Right ventricle myocardium inferior (tissue), 1 donor: Measurements from ENCODE around the gene KLHL5. TPM values are rescaled to one million over a fixed set of nuclear protein-coding genes. Genes with fewer than 3 reads are reported as not detected.
"Not testable (repeated sequence)": the region's sequence is repeated elsewhere in the genome, so short reads cannot be mapped to it uniquely, and the experiment has no call there.

Source experiments
- ATAC-seq: fragments of 200-7000 bp; cut with Tn5 transposase; one replicate; pipeline ENCODE4 v1.9.1; 2020; ENCODE audit warnings: mild to moderate bottlenecking, moderate library complexity
- DNase-seq: peaks from one replicate; pipeline ENCODE4 v3.0.0; 2021; ENCODE audit errors: missing footprints
- intact Hi-C: fragments of 100-400 bp; cut with DNase I; formaldehyde crosslinking; loops from one replicate; pipeline ENCODE4 v1.11.0; 2022
- total RNA-seq: library from RNA; stranded (reverse); fragmentation: NEBNext Ultra II Directional; extraction: Animal tissue kit (Norgen Biotek cat#: 25700); gene quantifications from one replicate; pipeline ENCODE4 v1.2.1, GENCODE V29; 2021
- donor health status: DM: no; HTN: yes; CAD: no; lungs with severe emphysema.

Gene KLHL5
- total RNA-seq, 1 donor from 2014 or later = 15.4 TPM

DNA sequence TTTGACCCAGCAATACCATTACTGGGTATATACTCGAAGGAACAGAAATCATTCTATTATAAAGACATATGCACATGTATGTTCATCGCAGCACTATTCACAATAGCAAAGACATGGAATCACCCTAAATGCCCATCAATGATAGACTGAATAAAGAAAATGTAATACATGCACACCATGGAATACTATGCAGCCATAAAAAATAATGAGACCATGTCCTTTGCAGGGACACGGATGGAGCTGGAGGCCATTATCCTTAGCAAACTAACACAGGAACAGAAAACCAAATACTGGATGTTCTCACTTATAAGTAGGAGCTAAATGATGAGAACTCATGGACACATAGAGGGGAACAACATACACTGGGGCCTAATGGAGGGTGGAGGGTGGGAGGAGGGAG lies 76.2 kb downstream of the KLHL5 start:
- intact Hi-C loops = loop anchor here (5.0 to 10.0 kb wide), 2 partner anchors 236 to 383 kb away; no protein-coding TSS in a partner anchor
- not testable (repeated sequence) for ATAC-seq, DNase-seq

DNA sequence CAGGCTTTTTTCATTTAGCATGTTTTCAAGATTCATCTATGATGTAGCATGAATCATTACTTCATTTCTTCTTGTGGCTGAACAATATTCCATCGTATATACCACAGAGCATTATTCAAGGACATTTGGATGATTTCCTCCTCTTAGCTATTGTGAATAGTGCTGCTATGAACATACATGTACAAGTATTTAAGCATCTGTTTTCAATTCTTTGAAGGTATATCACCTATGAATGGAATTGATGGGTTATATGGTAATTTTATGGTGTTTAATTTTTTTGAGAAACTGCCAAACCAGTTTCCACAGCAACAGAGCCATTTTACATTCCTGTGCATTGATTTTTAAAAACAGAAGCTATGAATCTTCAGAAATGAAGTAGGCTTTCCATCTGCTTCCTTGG lies 84.2 kb downstream of the KLHL5 start:
- DNase-seq (no peak), ATAC-seq (no peak)
- intact Hi-C loops = no loop called here

DNA sequence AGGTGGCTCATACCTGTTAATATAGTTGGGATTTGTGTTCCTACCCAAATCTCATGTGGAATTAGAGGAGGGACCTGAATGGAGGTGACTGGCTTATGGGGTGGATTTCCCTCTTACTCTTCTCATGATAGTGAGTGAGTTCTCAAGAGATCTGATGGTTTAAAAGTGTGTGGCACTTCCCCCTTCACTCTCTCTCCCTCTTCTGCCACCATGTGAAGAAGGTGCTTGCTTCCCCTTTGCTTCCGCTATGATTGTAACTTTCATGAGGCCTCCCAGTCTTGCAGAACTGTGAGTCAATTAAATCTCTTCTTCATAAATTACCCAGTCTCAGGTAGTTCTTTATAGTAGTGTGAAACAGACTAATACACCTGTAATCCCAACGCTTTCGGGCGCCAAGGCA lies 92.0 kb downstream of the KLHL5 start:
- DNase-seq (no peak), ATAC-seq (no peak)
- intact Hi-C loops = no loop called here

GRCh38 chr4:39157520-39157919 lies 95.5 kb downstream of the KLHL5 start:
- DNase-seq (no peak), ATAC-seq (no peak)
- intact Hi-C loops = no loop called here

- no peak for DNase-seq
- no peak for ATAC-seq
- intact Hi-C loops = no loop called here
These were observed 104.1 kb downstream of the KLHL5 start for GRCh38 chr4:39166177-39166576.

GRCh38 chr4:39166669-39167068 lies 104.6 kb downstream of the KLHL5 start:
- no peak for ATAC-seq
- intact Hi-C loops = no loop called here
- no peak for DNase-seq

GRCh38 chr4:39169426-39169825 lies 107.4 kb downstream of the KLHL5 start:
- DNase-seq = no peak
- no peak for ATAC-seq
- intact Hi-C loops = no loop called here

GRCh38 chr4:39170301-39170700 lies 108.3 kb downstream of the KLHL5 start:
- no peak for DNase-seq
- no peak for ATAC-seq
- intact Hi-C loops = no loop called here

Other genes starting within 250 kb of the KLHL5 start
- 1.5 TPM for gene TLR6, start 205.4 kb upstream of the KLHL5 start, total RNA-seq
- 25.3 TPM for gene FAM114A1, start 194.4 kb upstream of the KLHL5 start, total RNA-seq
- not detected for gene TMEM156, start 29.8 kb upstream of the KLHL5 start, total RNA-seq
- gene WDR19, start 120.3 kb downstream of the KLHL5 start, total RNA-seq = 6.5 TPM